Activated T-cell treated with anti-CD3 and anti-CD28 coated beads, Interleukin-2, amount 50 U/mL, for 24 hours (primary cell): ENCODE data around the gene SLX9.

Experiments
- DNase-seq: peaks from one replicate; pipeline ENCODE4 v3.0.0-alpha.2; 2020
- H3K27ac Mint-ChIP-seq: 2 replicates; pipeline ENCODE4 v1.8.0; 2020; ENCODE audit warnings: mild to moderate bottlenecking, mixed read lengths
- H3K27me3 Mint-ChIP-seq: 2 replicates; pipeline ENCODE4 v1.8.0; 2020; ENCODE audit warnings: mixed read lengths
- H3K36me3 Mint-ChIP-seq: 2 replicates; pipeline ENCODE4 v1.8.0; 2020; ENCODE audit warnings: low read depth, mixed read lengths
- H3K4me1 Mint-ChIP-seq: 2 replicates; pipeline ENCODE4 v1.8.0; 2020; ENCODE audit warnings: low read depth, mixed read lengths
- H3K4me3 Mint-ChIP-seq: 2 replicates; pipeline ENCODE4 v1.8.0; 2020; ENCODE audit warnings: mild to moderate bottlenecking, moderate library complexity, mixed read lengths
- H3K9me3 Mint-ChIP-seq: 2 replicates; pipeline ENCODE4 v1.8.0; 2020; ENCODE audit warnings: mixed read lengths

The SLX9 gene

GRCh38 chr21:44939532-44940115 lies at the start of gene SLX9:
Gene SLX9, plus strand, starts transcription at chr21:44940029. Its CDS starts 29 bp downstream, at chr21:44940058.
- H3K27ac Mint-ChIP-seq = peak within 1 kb of the TSS; percentile 92
- H3K27me3 Mint-ChIP-seq = no peaks in the 10 kb centered on the region
- peak within 1 kb of the TSS; percentile 91 for H3K4me3 Mint-ChIP-seq
- no peaks in the 10 kb centered on the region for H3K9me3 Mint-ChIP-seq
- H3K36me3 Mint-ChIP-seq = peaks cover 48% of the 10 kb centered on the region
- peaks cover 47% of the 10 kb centered on the region for H3K4me1 Mint-ChIP-seq
- peak; percentile 91 for DNase-seq

- no peaks in the 10 kb centered on the region for H3K9me3 Mint-ChIP-seq
- no peaks in the 10 kb centered on the region for H3K27me3 Mint-ChIP-seq
- DNase-seq = no peak
- H3K4me3 Mint-ChIP-seq = no peak overlapping the region
- H3K27ac Mint-ChIP-seq = peak overlapping the region; percentile 44
- peaks cover 80% of the 10 kb centered on the region for H3K36me3 Mint-ChIP-seq
- peaks cover 9% of the 10 kb centered on the region for H3K4me1 Mint-ChIP-seq
Observed at GRCh38 chr21:44890338-44890931, 49.4 kb upstream of the SLX9 start.

- H3K4me3 Mint-ChIP-seq = no peak overlapping the region
- H3K36me3 Mint-ChIP-seq = peaks cover 77% of the 10 kb centered on the region
- peaks cover 9% of the 10 kb centered on the region for H3K4me1 Mint-ChIP-seq
- H3K27ac Mint-ChIP-seq = peak overlapping the region; percentile 44
- H3K27me3 Mint-ChIP-seq = no peaks in the 10 kb centered on the region
- H3K9me3 Mint-ChIP-seq = no peaks in the 10 kb centered on the region
- DNase-seq = no peak
Observed at GRCh38 chr21:44890961-44891541, 48.8 kb upstream of the SLX9 start.

GRCh38 chr21:44891631-44892031 lies 48.2 kb upstream of the SLX9 start:
- Mint-ChIP-seq H3K36me3 (peaks cover 77% of the 10 kb centered on the region), H3K27ac (no peak overlapping the region), H3K27me3 (no peaks in the 10 kb centered on the region), H3K4me3 (no peak overlapping the region), H3K4me1 (peaks cover 9% of the 10 kb centered on the region), H3K9me3 (no peaks in the 10 kb centered on the region)
- no peak for DNase-seq

- Mint-ChIP-seq H3K27ac (no peak overlapping the region), H3K36me3 (peaks cover 77% of the 10 kb centered on the region), H3K9me3 (no peaks in the 10 kb centered on the region), H3K27me3 (no peaks in the 10 kb centered on the region), H3K4me1 (peaks cover 9% of the 10 kb centered on the region), H3K4me3 (no peak overlapping the region)
- no peak for DNase-seq
Observed at GRCh38 chr21:44892095-44892494, 47.7 kb upstream of the SLX9 start.

- Mint-ChIP-seq H3K9me3 (no peaks in the 10 kb centered on the region), H3K4me3 (no peak overlapping the region), H3K4me1 (peaks cover 9% of the 10 kb centered on the region), H3K27me3 (no peaks in the 10 kb centered on the region), H3K27ac (peak overlapping the region; percentile 66), H3K36me3 (peaks cover 77% of the 10 kb centered on the region)
- peak; percentile 86 for DNase-seq
Observed at GRCh38 chr21:44892536-44893277, 47.1 kb upstream of the SLX9 start.

- no peaks in the 10 kb centered on the region for H3K9me3 Mint-ChIP-seq
Observed at GRCh38 chr21:44893278-44893556, 46.6 kb upstream of the SLX9 start.

GRCh38 chr21:44893948-44894656 lies 45.7 kb upstream of the SLX9 start:
- peaks cover 82% of the 10 kb centered on the region for H3K36me3 Mint-ChIP-seq
- no peak for DNase-seq
- peaks cover 12% of the 10 kb centered on the region for H3K4me1 Mint-ChIP-seq
- peak overlapping the region; percentile 69 for H3K27ac Mint-ChIP-seq
- H3K4me3 Mint-ChIP-seq = no peak overlapping the region
- H3K27me3 Mint-ChIP-seq = no peaks in the 10 kb centered on the region
- no peaks in the 10 kb centered on the region for H3K9me3 Mint-ChIP-seq

More at GRCh38 chr21:44893278-44893556, 46.6 kb upstream of the SLX9 start:
- H3K4me1 Mint-ChIP-seq = peaks cover 9% of the 10 kb centered on the region
- no peaks in the 10 kb centered on the region for H3K27me3 Mint-ChIP-seq
- peak overlapping the region; percentile 66 for H3K27ac Mint-ChIP-seq
- H3K4me3 Mint-ChIP-seq = no peak overlapping the region
- peaks cover 77% of the 10 kb centered on the region for H3K36me3 Mint-ChIP-seq
- no peak for DNase-seq

GRCh38 chr21:44894687-44895302 lies 45.0 kb upstream of the SLX9 start:
- Mint-ChIP-seq H3K4me3 (no peak overlapping the region), H3K27me3 (no peaks in the 10 kb centered on the region), H3K27ac (peak overlapping the region; percentile 69), H3K36me3 (peaks cover 86% of the 10 kb centered on the region), H3K9me3 (no peaks in the 10 kb centered on the region), H3K4me1 (peaks cover 12% of the 10 kb centered on the region)
- no peak for DNase-seq

GRCh38 chr21:44895859-44896258 lies 44.0 kb upstream of the SLX9 start:
- H3K27me3 Mint-ChIP-seq = no peaks in the 10 kb centered on the region
- H3K27ac Mint-ChIP-seq = peak overlapping the region; percentile 34
- DNase-seq = no peak
- peaks cover 84% of the 10 kb centered on the region for H3K36me3 Mint-ChIP-seq
- H3K9me3 Mint-ChIP-seq = no peaks in the 10 kb centered on the region
- no peak overlapping the region for H3K4me3 Mint-ChIP-seq
- H3K4me1 Mint-ChIP-seq = peaks cover 12% of the 10 kb centered on the region

GRCh38 chr21:44896561-44897286 lies 43.1 kb upstream of the SLX9 start:
- H3K4me1 Mint-ChIP-seq = peaks cover 12% of the 10 kb centered on the region
- H3K9me3 Mint-ChIP-seq = no peaks in the 10 kb centered on the region
- no peak for DNase-seq
- no peak overlapping the region for H3K4me3 Mint-ChIP-seq
- peaks cover 89% of the 10 kb centered on the region for H3K36me3 Mint-ChIP-seq
- no peaks in the 10 kb centered on the region for H3K27me3 Mint-ChIP-seq
- H3K27ac Mint-ChIP-seq = no peak overlapping the region

- Mint-ChIP-seq H3K27me3 (no peaks in the 10 kb centered on the region), H3K4me3 (no peak overlapping the region), H3K4me1 (peaks cover 12% of the 10 kb centered on the region), H3K27ac (no peak overlapping the region), H3K9me3 (no peaks in the 10 kb centered on the region), H3K36me3 (peaks cover 89% of the 10 kb centered on the region)
- no peak for DNase-seq
Observed at GRCh38 chr21:44897326-44898010, 42.4 kb upstream of the SLX9 start.

- Mint-ChIP-seq H3K9me3 (no peaks in the 10 kb centered on the region), H3K36me3 (peaks cover 90% of the 10 kb centered on the region), H3K4me1 (peaks cover 9% of the 10 kb centered on the region), H3K27ac (peak overlapping the region; percentile 66), H3K27me3 (no peaks in the 10 kb centered on the region), H3K4me3 (no peak overlapping the region)
- DNase-seq = no peak
Observed at GRCh38 chr21:44898011-44898488, 41.8 kb upstream of the SLX9 start.
